Nephron progenitor cell (in vitro differentiated cells): ENCODE measurements around the gene DESI2.

Experiments
- DNase-seq: peaks from one replicate; pipeline ENCODE4 v3.0.0; 2021
- H3K27ac Mint-ChIP-seq: 2 replicates; pipeline ENCODE4 v1.8.0; 2021; ENCODE audit warnings: mild to moderate bottlenecking, moderate library complexity, mixed read lengths
- H3K27me3 Mint-ChIP-seq: 2 replicates; pipeline ENCODE4 v1.8.0; 2021; ENCODE audit warnings: mild to moderate bottlenecking, low read depth, mixed read lengths; ENCODE audit not compliant: poor library complexity
- H3K36me3 Mint-ChIP-seq: 2 replicates; pipeline ENCODE4 v1.8.0; 2021; ENCODE audit warnings: low read depth, mixed read lengths
- H3K4me1 Mint-ChIP-seq: 2 replicates; pipeline ENCODE4 v1.8.0; 2021; ENCODE audit warnings: mixed read lengths
- H3K4me3 Mint-ChIP-seq: 2 replicates; pipeline ENCODE4 v1.8.0; 2021; ENCODE audit warnings: mild to moderate bottlenecking, moderate library complexity, mixed read lengths
- H3K9me3 Mint-ChIP-seq: 2 replicates; pipeline ENCODE4 v1.8.0; 2021; ENCODE audit warnings: mild to moderate bottlenecking, moderate library complexity, mixed read lengths
- TF ChIP-seq, protein P1 (sequence below): fragments of 200-600 bp; sonication (generic); IDR thresholded peaks from 2 replicates; pipeline ENCODE4 v1.5.0; 2021; ENCODE audit warnings: antibody characterized with exemption

Gene DESI2

DNA sequence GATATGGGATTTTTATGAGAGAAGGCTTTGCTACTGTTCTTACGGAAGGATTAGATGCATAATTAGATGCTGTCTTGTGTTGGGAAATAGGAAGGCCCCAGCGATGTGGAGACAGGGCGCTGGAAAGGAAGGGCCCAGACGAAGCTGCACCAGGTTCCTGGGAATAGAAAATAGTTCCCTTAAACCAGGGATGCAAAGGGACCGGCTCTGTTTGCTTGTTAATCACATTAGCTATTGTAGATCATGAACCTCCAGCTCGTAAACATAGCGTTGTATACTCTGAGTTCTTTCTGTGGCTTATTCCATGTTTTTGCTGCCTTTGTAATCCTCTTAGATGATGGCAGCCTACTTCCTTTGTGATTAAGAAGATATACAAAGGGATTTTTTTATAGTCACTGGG lies 102.7 kb downstream of the DESI2 start:
- DNase-seq: no peak
- TF ChIP-seq, protein P1, sequence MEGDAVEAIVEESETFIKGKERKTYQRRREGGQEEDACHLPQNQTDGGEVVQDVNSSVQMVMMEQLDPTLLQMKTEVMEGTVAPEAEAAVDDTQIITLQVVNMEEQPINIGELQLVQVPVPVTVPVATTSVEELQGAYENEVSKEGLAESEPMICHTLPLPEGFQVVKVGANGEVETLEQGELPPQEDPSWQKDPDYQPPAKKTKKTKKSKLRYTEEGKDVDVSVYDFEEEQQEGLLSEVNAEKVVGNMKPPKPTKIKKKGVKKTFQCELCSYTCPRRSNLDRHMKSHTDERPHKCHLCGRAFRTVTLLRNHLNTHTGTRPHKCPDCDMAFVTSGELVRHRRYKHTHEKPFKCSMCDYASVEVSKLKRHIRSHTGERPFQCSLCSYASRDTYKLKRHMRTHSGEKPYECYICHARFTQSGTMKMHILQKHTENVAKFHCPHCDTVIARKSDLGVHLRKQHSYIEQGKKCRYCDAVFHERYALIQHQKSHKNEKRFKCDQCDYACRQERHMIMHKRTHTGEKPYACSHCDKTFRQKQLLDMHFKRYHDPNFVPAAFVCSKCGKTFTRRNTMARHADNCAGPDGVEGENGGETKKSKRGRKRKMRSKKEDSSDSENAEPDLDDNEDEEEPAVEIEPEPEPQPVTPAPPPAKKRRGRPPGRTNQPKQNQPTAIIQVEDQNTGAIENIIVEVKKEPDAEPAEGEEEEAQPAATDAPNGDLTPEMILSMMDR: no peak
- no peaks in the 10 kb centered on the region for H3K36me3 Mint-ChIP-seq
- no peak overlapping the region for H3K27ac Mint-ChIP-seq
- H3K4me3 Mint-ChIP-seq: no peak overlapping the region
- H3K27me3 Mint-ChIP-seq: no peaks in the 10 kb centered on the region
- H3K4me1 Mint-ChIP-seq: peaks cover 21% of the 10 kb centered on the region
- H3K9me3 Mint-ChIP-seq: no peaks in the 10 kb centered on the region

DNA sequence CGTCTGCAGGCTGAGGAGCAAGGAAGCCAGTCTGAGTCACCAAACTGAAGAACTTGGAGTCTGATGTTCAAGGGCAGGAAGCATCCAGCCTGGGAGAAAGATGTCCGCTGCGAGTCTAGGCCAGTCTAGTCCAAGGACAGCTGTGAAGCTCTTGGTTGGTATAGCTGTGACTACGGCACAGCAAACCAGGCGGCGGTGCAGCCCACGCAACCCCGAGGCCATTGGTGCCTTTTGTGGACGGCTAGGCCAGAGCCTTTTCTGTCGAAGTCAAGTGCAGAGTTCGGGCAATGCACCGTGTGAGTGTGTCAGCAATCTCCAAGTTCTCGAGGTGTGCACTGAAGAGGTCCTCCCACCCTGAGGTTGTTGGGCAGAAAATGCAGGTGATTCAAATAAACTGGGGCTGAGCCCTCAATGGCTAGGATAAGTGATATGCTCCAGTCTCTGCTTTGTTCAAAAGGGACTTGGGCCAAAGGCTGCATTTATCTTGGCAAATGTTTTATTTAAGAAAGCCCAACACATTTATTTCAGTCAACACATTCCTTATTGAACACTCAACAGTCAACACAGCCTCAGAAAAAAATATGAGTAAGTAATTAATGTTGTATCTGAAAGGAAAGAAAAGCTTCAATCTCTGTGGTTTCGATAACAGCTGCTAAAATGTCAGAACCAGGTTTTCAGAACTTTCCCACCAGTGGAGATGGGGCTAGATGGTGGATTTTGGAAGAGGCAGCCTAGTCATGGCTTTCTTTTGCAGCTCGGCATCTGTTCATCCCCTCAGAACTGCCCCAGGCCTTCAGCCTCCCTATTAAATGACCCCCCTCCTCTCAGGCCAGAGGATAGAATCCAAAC lies 104.4 kb downstream of the DESI2 start:
- H3K4me1 Mint-ChIP-seq: peaks cover 21% of the 10 kb centered on the region
- H3K27ac Mint-ChIP-seq: no peak overlapping the region
- TF ChIP-seq, protein P1: no peak
- H3K27me3 Mint-ChIP-seq: no peaks in the 10 kb centered on the region
- no peaks in the 10 kb centered on the region for H3K36me3 Mint-ChIP-seq
- peaks cover under 1% of the 10 kb centered on the region for H3K9me3 Mint-ChIP-seq
- DNase-seq: no peak
- H3K4me3 Mint-ChIP-seq: no peak overlapping the region
